ENCODE data around the gene FCN2.

The FCN2 gene

GRCh38 chr9:134889386-134890154 lies 9.0 kb downstream of the FCN2 start:
- no peak for DNase-seq

GRCh38 chr9:134890155-134890495 lies 9.5 kb downstream of the FCN2 start:
- DNase-seq = no peak

- DNase-seq = no peak
Measured at GRCh38 chr9:134891053-134891452, 10.4 kb downstream of the FCN2 start.

GRCh38 chr9:134891713-134892112 lies 11.1 kb downstream of the FCN2 start:
- DNase-seq = no peak

- no peak for DNase-seq
Measured at GRCh38 chr9:134892221-134892620, 11.6 kb downstream of the FCN2 start.

- DNase-seq = no peak
Measured at GRCh38 chr9:134892820-134893420, 12.3 kb downstream of the FCN2 start.

- DNase-seq = no peak
Measured at GRCh38 chr9:134894136-134894860, 13.7 kb downstream of the FCN2 start.

- DNase-seq = no peak
Measured at GRCh38 chr9:134895097-134895496, 14.5 kb downstream of the FCN2 start.

GRCh38 chr9:134895567-134895907 lies 14.9 kb downstream of the FCN2 start:
- DNase-seq = no peak

GRCh38 chr9:134895908-134896833 lies 15.6 kb downstream of the FCN2 start:
- DNase-seq = no peak

GRCh38 chr9:134896834-134897583 lies 16.4 kb downstream of the FCN2 start:
- DNase-seq = no peak

- no peak for DNase-seq
Measured at GRCh38 chr9:134897584-134898170, 17.1 kb downstream of the FCN2 start.

- DNase-seq = no peak
Measured at GRCh38 chr9:134898319-134898718, 17.7 kb downstream of the FCN2 start.

- no peak for DNase-seq
Measured at GRCh38 chr9:134899168-134899567, 18.6 kb downstream of the FCN2 start.

GRCh38 chr9:134899818-134900217 lies 19.2 kb downstream of the FCN2 start:
- DNase-seq = no peak

GRCh38 chr9:134902936-134903335 lies 22.3 kb downstream of the FCN2 start:
- no peak for DNase-seq

GRCh38 chr9:134908524-134909309 lies 28.1 kb downstream of the FCN2 start:
- no peak for DNase-seq

- no peak for DNase-seq
Measured at GRCh38 chr9:134909511-134910481, 29.2 kb downstream of the FCN2 start.

GRCh38 chr9:134912126-134912840 lies 31.7 kb downstream of the FCN2 start:
- no peak for DNase-seq
